ENCODE measurements around the gene MTHFD1L.

The MTHFD1L gene

GRCh38 chr6:151143806-151144205 lies 278.3 kb downstream of the MTHFD1L start:
- TF ChIP-seq CTCF (IDR thresholded peaks at IDR 0.05; ENCODE audit: low read depth, low read length, missing control alignments): no peak
- H3K4me3 ChIP-seq (replicated peaks; ENCODE audit: low read depth, low read length): no peak overlapping the region
- DNase-seq (ENCODE audit: extremely low read depth, low read depth): no peak

GRCh38 chr6:151147118-151147832 lies 281.8 kb downstream of the MTHFD1L start:
- DNase-seq (ENCODE audit: extremely low read depth, low read depth): no peak
- H3K4me3 ChIP-seq (replicated peaks; ENCODE audit: low read depth, low read length): no peak overlapping the region
- TF ChIP-seq CTCF (IDR thresholded peaks at IDR 0.05; ENCODE audit: low read depth, low read length, missing control alignments): no peak

- TF ChIP-seq CTCF (IDR thresholded peaks at IDR 0.05; ENCODE audit: low read depth, low read length, missing control alignments): no peak
- no peak for DNase-seq (ENCODE audit: extremely low read depth, low read depth)
- H3K4me3 ChIP-seq (replicated peaks; ENCODE audit: low read depth, low read length): no peak overlapping the region
These were observed 282.6 kb downstream of the MTHFD1L start for GRCh38 chr6:151148111-151148510.

GRCh38 chr6:151149793-151150192 lies 284.3 kb downstream of the MTHFD1L start:
- DNase-seq (ENCODE audit: extremely low read depth, low read depth): no peak
- TF ChIP-seq CTCF (IDR thresholded peaks at IDR 0.05; ENCODE audit: low read depth, low read length, missing control alignments): no peak
- no peak overlapping the region for H3K4me3 ChIP-seq (replicated peaks; ENCODE audit: low read depth, low read length)
